ENCODE measurements around the gene CMPK2. TPM values are rescaled to one million over a fixed set of nuclear protein-coding genes. Genes with fewer than 3 reads are reported as not detected.
A peak's percentile ranks its signal among the peaks of the same experiment; 100 is the strongest.

CMPK2 gene
- total and polyA plus RNA-seq, 9 of the 15 experiments (the other 6 are each of a cell fraction or from before 2014, with no cell fraction given): 2.6 to 10.5 (median 5.0) TPM

GRCh38 chr2:6826081-6826913 lies 39.4 kb downstream of the CMPK2 start (continued):
- TF ChIP-seq SRSF9 (IDR thresholded peaks at IDR 0.05; ENCODE audit: borderline replicate concordance, low read depth, low read length) (no peak), POLR2G (IDR thresholded peaks at IDR 0.05; ENCODE audit: low read depth, low read length) (no peak), SRSF1 (IDR thresholded peaks at IDR 0.05; ENCODE audit: low read depth, low read length) (no peak), ZNF584 (CRISPR knock-in tag; IDR thresholded peaks at IDR 0.05; ENCODE audit: low read depth) (no peak), RHOXF2B (CRISPR knock-in tag; conservative IDR thresholded peaks at IDR 0.05) (no peak), RBFOX2 (IDR thresholded peaks at IDR 0.05; ENCODE audit: low read depth, low read length) (no peak), SMARCA4 (IDR thresholded peaks at IDR 0.05) (peak; percentile 64), ETV6 (IDR thresholded peaks at IDR 0.05; ENCODE audit: borderline replicate concordance in 1 of 2, low read depth in 2 of 2, low read length in 1 of 2) (peak; percentile 67 to 84; a peak in 3 of 4 replicates), ETV6 (CRISPR knock-in tag; IDR thresholded peaks at IDR 0.05; ENCODE audit: borderline replicate concordance) (no peak), SAP30 (IDR thresholded peaks at IDR 0.05; ENCODE audit: borderline replicate concordance, insufficient read depth, low read depth, low read length, poor library complexity, severe bottlenecking) (no peak), ZBTB43 (CRISPR knock-in tag; IDR thresholded peaks at IDR 0.05) (no peak), ETS1 (conservative IDR thresholded peaks at IDR 0.05; ENCODE audit: control insufficient read depth, low read depth, low read length) (no peak), ZNF146 (CRISPR knock-in tag; IDR thresholded peaks at IDR 0.05; ENCODE audit: unreplicated experiment) (no peak), KDM1A (IDR thresholded peaks at IDR 0.05) (peak in 1 of 2 experiments; percentile 53; a peak in 2 of 4 replicates), HDAC6 (IDR thresholded peaks at IDR 0.05; ENCODE audit: low read depth, low read length) (no peak), ZBTB8A (IDR thresholded peaks at IDR 0.05; ENCODE audit: partially characterized antibody) (no peak), FOXJ3 (CRISPR knock-in tag; IDR thresholded peaks at IDR 0.05) (no peak), CCNT2 (IDR thresholded peaks at IDR 0.05; ENCODE audit: borderline replicate concordance, extremely low read depth, insufficient read length, low read depth, low read length) (no peak)
- TF ChIP-seq, protein P1, sequence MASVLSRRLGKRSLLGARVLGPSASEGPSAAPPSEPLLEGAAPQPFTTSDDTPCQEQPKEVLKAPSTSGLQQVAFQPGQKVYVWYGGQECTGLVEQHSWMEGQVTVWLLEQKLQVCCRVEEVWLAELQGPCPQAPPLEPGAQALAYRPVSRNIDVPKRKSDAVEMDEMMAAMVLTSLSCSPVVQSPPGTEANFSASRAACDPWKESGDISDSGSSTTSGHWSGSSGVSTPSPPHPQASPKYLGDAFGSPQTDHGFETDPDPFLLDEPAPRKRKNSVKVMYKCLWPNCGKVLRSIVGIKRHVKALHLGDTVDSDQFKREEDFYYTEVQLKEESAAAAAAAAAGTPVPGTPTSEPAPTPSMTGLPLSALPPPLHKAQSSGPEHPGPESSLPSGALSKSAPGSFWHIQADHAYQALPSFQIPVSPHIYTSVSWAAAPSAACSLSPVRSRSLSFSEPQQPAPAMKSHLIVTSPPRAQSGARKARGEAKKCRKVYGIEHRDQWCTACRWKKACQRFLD (CRISPR knock-in tag; IDR thresholded peaks at IDR 0.05): no peak
- TF ChIP-seq, protein P2, sequence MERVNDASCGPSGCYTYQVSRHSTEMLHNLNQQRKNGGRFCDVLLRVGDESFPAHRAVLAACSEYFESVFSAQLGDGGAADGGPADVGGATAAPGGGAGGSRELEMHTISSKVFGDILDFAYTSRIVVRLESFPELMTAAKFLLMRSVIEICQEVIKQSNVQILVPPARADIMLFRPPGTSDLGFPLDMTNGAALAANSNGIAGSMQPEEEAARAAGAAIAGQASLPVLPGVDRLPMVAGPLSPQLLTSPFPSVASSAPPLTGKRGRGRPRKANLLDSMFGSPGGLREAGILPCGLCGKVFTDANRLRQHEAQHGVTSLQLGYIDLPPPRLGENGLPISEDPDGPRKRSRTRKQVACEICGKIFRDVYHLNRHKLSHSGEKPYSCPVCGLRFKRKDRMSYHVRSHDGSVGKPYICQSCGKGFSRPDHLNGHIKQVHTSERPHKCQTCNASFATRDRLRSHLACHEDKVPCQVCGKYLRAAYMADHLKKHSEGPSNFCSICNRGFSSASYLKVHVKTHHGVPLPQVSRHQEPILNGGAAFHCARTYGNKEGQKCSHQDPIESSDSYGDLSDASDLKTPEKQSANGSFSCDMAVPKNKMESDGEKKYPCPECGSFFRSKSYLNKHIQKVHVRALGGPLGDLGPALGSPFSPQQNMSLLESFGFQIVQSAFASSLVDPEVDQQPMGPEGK (CRISPR knock-in tag; IDR thresholded peaks at IDR 0.05; ENCODE audit: borderline replicate concordance): no peak

Data from K562 (cell line).